GM21390 (cell line): ENCODE data around the gene JAM2.
"Not testable (repeated sequence)": the region's sequence is repeated elsewhere in the genome, so short reads cannot be mapped to it uniquely, and the experiment has no call there.

Experiments used
- ATAC-seq: cut with Tn5 transposase; IDR thresholded peaks from one replicate; pipeline ENCODE4 v1.9.1; 2021; ENCODE audit not compliant: unreplicated experiment

Gene JAM2

DNA sequence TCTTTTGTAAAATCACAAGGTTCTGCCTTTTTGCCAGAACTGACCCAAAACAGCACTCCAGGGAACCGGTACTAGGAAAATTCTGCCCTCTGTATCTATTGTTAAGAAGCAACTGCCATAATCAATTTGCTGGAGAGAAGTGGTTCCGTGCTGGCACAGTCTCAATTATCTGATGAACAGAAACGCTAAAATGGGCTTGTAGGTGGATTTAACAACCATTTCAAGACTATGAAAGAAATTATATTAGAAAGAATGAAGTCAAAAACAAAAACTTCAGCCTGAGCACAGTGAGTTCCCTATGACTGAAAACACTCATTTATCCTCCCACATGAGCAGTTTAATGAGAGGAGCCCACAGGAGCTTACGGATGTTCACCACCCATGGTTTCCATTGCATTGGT, 4.4 kb downstream of the JAM2 start:
- no peak for ATAC-seq

DNA sequence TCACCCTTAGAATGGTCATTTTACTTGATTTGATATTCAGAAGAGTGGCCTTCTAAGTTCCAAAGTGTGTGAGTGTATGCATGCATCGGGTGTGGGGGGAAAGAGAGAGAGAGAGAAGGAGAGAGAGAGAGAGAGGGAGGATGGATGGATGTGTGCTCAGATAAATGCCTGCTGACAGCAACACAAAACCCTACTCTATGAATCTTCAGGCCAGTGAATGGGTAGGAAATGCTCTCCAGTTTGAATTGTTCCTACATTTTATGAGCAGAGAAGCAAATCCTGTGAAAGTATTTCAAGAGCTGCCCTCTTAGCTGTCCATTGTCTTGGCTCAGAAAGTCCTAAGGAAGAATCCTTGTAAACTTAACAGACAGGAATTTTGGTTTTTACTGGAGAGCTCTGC, 7.4 kb downstream of the JAM2 start:
- ATAC-seq: no peak

- no peak for ATAC-seq
These were observed 8.6 kb downstream of the JAM2 start for GRCh38 chr21:25647647-25648046.

DNA sequence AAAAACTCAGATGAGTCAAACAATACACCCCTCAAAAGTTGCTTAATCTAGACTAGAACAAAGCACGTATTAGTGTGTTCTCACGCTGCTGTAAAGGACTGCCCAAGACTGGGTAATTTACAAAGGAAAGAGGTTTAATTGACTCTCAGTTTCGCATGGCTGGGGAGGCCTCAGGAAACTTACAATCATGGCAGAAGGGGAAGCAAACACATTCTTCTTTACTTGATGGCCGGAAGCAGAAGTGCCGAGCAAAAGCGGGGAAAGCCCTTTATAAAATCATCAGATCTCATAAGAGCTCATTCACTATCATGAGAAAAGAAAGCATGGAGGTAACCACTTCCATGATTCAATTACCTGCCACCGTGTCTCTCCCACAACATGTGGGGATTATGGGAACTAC, 10.1 kb downstream of the JAM2 start:
- no peak for ATAC-seq

DNA sequence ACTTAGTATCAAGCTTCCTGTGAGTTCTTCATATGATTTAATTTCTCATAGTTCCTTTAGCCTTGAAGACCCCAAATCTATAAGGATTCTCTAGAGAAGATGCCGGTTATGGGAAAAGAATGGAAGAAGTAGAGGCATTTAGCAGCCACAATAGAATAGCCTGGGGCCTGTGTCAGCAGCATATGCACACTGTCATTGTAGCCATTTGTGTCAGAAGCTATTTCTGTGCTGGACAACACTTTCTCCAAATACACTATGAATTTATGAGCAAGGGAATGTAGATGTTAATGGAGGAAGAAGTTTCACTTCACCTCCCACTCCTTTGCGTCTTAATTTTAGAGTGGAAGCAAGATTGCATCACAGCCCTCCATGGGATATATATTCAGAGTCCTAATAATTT, 17.4 kb downstream of the JAM2 start:
- ATAC-seq: no peak

GRCh38 chr21:25657140-25657539, 18.1 kb downstream of the JAM2 start:
- no peak for ATAC-seq

DNA sequence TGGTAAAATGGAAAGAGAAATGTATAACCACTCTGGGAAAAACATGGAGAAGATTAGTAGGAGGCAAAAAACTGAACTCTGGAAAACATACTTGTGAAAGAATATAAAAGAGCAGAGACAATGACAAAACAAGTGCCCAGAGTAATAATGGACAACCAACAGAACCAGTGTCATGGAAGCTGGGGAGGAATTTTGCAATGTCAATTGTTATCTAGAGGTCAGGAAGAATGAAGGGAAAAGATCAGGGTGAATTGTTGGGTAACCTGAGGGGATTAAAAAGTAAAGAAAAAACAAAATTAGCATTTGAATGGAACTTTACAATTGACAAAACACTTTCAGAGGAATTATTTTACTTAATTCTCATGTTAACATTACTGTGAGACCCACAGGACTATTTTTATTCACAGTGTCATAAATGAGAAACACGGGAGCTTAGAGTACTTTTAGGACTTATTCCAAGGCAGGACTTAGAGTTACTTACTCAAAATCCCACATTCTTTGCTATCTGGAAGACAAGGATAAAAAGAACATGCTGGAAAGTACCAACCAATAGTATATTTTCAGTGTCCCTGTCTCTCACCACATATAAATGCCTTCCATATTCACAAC, 19.5 kb downstream of the JAM2 start:
- ATAC-seq: no peak

DNA sequence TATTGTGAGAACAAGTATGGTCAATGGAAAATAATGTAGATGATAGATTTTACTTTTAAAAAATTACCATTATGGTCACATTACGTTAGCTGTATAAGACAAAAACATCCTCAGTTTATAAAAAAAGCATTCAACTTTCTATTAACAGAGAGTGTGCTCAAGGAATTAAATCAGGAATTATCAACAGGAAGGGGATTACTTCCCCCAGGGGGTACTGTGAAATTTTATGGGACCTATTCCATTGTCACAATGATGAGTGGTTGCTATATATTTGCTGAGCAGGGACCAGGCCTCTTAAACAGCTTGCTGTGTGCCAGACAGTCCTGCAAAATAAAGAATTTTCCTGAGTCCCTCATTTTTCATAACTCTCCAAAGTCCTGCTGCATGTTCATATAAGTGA, 21.2 kb downstream of the JAM2 start:
- no peak for ATAC-seq

DNA sequence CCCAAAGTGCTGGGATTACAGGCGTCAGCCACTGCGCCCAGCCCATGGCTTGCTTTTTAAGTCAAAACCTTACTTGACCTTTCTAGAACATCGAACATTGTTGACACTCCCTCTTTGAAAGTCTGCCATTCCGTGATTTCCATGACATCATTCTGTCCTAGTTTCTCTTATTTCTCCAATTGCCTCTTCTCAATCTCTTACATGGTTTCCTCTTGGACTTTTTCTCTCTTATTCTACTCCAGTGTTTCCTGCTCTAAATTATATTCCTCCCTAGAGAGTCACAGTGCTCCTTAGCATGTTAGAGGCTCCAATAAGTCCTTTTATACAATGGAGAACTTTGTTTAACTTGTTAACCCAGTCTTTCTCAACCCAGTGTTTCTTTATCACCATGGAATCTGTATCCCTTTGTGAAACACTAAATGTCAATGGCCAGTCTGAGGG, 25.5 kb downstream of the JAM2 start:
- ATAC-seq: no peak

DNA sequence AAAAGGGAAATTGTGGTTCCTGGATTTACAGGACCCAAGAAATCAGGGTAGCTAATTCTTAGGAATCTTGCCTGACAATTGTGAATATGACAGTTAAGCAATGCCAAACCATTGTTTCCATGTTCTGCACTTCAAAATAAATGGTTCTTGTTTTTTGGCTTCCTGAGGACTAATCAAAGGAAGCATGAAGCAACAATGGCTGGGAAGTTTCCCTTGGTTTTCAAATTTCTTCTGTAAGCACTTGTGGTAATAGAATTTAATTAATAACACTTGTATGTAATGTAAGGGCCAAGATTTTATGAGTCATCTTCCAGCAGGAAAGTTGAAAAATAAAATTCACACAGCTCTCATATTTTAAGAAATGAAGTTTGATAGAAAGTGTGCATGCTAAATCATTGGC, 31.7 kb downstream of the JAM2 start:
- ATAC-seq: no peak

DNA sequence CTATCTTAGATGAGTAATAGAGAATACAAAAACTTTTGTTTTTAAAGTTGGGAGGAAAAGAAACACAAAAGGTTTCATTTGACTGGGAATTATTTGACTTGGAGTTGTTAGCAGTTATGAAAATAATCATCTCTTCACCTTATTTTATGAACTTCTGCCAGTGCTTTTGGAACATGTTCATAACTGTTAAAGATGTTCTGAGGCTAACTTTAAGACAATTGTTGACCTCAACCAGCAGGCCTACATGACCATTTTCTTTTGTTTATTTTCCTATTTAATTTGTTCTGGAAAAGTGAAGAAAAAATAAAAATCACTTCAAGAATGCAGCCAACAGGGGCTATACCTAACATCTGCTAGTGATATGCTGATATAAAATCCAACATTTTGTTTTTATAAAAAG, 37.4 kb downstream of the JAM2 start:
- ATAC-seq: no peak

- ATAC-seq: no peak
These were observed 43.3 kb downstream of the JAM2 start for GRCh38 chr21:25682382-25682781.

- no peak for ATAC-seq
These were observed 48.7 kb downstream of the JAM2 start for GRCh38 chr21:25687787-25688186.

GRCh38 chr21:25688275-25689155, 49.5 kb downstream of the JAM2 start:
- ATAC-seq: no peak

GRCh38 chr21:25689226-25689625, 50.2 kb downstream of the JAM2 start:
- ATAC-seq: no peak

DNA sequence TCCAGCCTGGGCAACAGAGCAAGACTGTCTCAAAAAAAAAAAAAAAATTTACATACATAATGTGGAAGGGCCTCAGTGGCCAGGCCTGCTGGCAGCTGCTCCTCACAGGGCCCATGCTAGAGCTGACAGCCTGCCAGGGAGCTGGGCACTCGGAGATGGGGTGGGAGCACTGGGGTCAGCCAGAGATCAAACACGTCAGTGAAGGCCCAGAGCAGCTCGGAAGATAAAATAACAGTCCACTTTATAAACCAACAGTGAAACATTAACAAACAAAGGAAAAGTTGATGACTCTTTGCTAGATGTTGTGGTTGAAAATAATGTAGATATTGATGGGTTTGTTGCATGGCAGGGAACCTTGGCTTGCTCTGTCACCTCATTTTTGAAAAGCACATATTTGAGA, 52.9 kb downstream of the JAM2 start:
- ATAC-seq: no peak

DNA sequence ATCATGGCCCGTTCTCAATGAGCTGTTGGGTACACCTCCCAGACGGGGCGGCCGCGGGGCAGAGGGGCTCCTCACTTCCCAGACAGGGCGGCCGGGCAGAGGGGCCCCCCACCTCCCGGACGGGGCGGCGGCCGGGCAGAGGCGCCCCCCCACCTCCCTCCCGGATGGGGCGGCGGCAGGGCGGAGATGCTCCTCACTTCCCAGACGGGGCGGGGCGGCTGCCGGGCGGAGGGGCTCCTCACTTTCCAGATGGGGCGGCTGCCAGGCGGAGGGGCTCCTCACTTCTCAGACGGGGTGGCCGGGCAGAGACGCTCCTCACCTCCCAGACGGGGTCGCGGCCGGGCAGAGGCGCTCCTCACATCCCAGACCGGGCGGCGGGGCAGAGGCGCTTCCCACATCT, 56.4 kb downstream of the JAM2 start:
- not testable (repeated sequence) for ATAC-seq

DNA sequence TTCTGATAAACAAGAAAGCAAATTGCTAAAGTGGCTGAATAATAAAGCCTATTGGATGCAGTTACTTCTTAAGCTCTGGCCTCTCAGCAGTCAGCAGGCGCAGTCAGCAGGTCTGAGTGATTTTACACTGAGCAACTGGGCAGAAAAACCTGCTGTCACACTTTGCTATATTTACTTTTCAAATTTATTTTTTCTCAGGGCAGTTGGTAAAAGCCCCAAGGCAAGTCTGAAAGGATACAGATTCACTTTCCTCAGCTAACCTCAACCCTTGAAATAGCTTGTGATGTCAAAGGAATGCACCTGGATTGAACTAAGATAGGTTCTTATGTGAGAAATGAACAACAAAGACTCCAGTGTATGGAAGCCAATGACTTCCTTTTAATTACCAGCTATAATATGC, 61.7 kb downstream of the JAM2 start:
- ATAC-seq: no peak

- no peak for ATAC-seq
These were observed 62.5 kb downstream of the JAM2 start for GRCh38 chr21:25701529-25701928.

- no peak for ATAC-seq
These were observed 69.5 kb downstream of the JAM2 start for GRCh38 chr21:25708467-25709065.

- ATAC-seq: no peak
These were observed 70.7 kb downstream of the JAM2 start for GRCh38 chr21:25709684-25710265.

GRCh38 chr21:25710550-25710949, 71.5 kb downstream of the JAM2 start:
- ATAC-seq: no peak
